BLaER1 (cell line): ENCODE measurements around the gene ADAMTSL3.
A peak's percentile ranks its signal among the peaks of the same experiment; 100 is the strongest.
"Not testable (repeated sequence)": the region's sequence is repeated elsewhere in the genome, so short reads cannot be mapped to it uniquely, and the experiment has no call there.

ENCODE experiments used
- H3K27ac ChIP-seq: shearing (Covaris generic); formaldehyde crosslinking; 2 replicates; pipeline ENCODE4 v1.8.1; 2022
- H3K27me3 ChIP-seq: shearing (Covaris generic); formaldehyde crosslinking; 2 replicates; pipeline ENCODE4 v1.8.1; 2022
- H3K36me3 ChIP-seq: shearing (Covaris generic); formaldehyde crosslinking; 2 replicates; pipeline ENCODE4 v1.8.1; 2022
- H3K4me1 ChIP-seq: shearing (Covaris generic); formaldehyde crosslinking; 2 replicates; pipeline ENCODE4 v1.8.1; 2022
- H3K4me2 ChIP-seq: shearing (Covaris generic); formaldehyde crosslinking; 2 replicates; pipeline ENCODE4 v1.8.1; 2022
- H3K4me3 ChIP-seq: shearing (Covaris generic); formaldehyde crosslinking; 2 replicates; pipeline ENCODE4 v1.8.1; 2022
- H3K9ac ChIP-seq: shearing (Covaris generic); formaldehyde crosslinking; 2 replicates; pipeline ENCODE4 v1.8.1; 2022
- H3K9me3 ChIP-seq: shearing (Covaris generic); formaldehyde crosslinking; 2 replicates; pipeline ENCODE4 v1.8.1; 2022
- H4K20me1 ChIP-seq: shearing (Covaris generic); formaldehyde crosslinking; 2 replicates; pipeline ENCODE4 v1.8.1; 2022
- Cebpa-rat ChIP-seq: shearing (Covaris generic); IDR thresholded peaks from 2 replicates; pipeline ENCODE4 v1.8.1; 2022

ADAMTSL3 gene

GRCh38 chr15:83745771-83746170 lies 91.8 kb downstream of the ADAMTSL3 start:
- Histone ChIP-seq H3K4me1 (peaks cover 9% of the 10 kb centered on the region), H3K36me3 (no peaks in the 10 kb centered on the region), H3K4me3 (no peak overlapping the region), H3K27me3 (no peaks in the 10 kb centered on the region), H3K9me3 (no peaks in the 10 kb centered on the region), H3K27ac (no peak overlapping the region), H3K9ac (no peak overlapping the region), H4K20me1 (no peaks in the 10 kb centered on the region), H3K4me2 (no peak overlapping the region)
- no peak for TF ChIP-seq Cebpa-rat

GRCh38 chr15:83746231-83746630 lies 92.3 kb downstream of the ADAMTSL3 start:
- no peak for TF ChIP-seq Cebpa-rat
- H3K36me3 ChIP-seq: no peaks in the 10 kb centered on the region
- H3K27me3 ChIP-seq: no peaks in the 10 kb centered on the region
- peaks cover 9% of the 10 kb centered on the region for H3K4me1 ChIP-seq
- no peak overlapping the region for H3K4me3 ChIP-seq
- no peak overlapping the region for H3K27ac ChIP-seq
- no peak overlapping the region for H3K4me2 ChIP-seq
- H3K9me3 ChIP-seq: no peaks in the 10 kb centered on the region
- no peaks in the 10 kb centered on the region for H4K20me1 ChIP-seq
- no peak overlapping the region for H3K9ac ChIP-seq

- Histone ChIP-seq H3K36me3 (no peaks in the 10 kb centered on the region), H3K9me3 (no peaks in the 10 kb centered on the region), H3K4me1 (peaks cover 9% of the 10 kb centered on the region), H3K4me2 (peak overlapping the region; percentile 41), H3K4me3 (no peak overlapping the region), H3K27me3 (no peaks in the 10 kb centered on the region), H4K20me1 (no peaks in the 10 kb centered on the region), H3K9ac (no peak overlapping the region; the same call in 1 of the 2 replicates), H3K27ac (0 out of 2 replicates have a peak overlapping the region, but pooled peaks have one; percentile 1)
- no peak for TF ChIP-seq Cebpa-rat
These were observed 93.3 kb downstream of the ADAMTSL3 start for GRCh38 chr15:83747050-83747717.

- H3K4me3 ChIP-seq: no peak overlapping the region
- H3K4me2 ChIP-seq: no peak overlapping the region
These were observed 93.8 kb downstream of the ADAMTSL3 start for GRCh38 chr15:83747718-83748110.

GRCh38 chr15:83753872-83754493 lies 100.1 kb downstream of the ADAMTSL3 start:
- Histone ChIP-seq H3K27ac (no peak overlapping the region), H3K4me1 (no peaks in the 10 kb centered on the region), H3K36me3 (no peaks in the 10 kb centered on the region), H3K9ac (no peak overlapping the region), H3K27me3 (no peaks in the 10 kb centered on the region), H4K20me1 (no peaks in the 10 kb centered on the region), H3K4me3 (no peak overlapping the region), H3K9me3 (peaks cover 22% of the 10 kb centered on the region), H3K4me2 (no peak overlapping the region)
- no peak for TF ChIP-seq Cebpa-rat

More at GRCh38 chr15:83747718-83748110, 93.8 kb downstream of the ADAMTSL3 start:
- Histone ChIP-seq H3K9me3 (no peaks in the 10 kb centered on the region), H3K27me3 (no peaks in the 10 kb centered on the region), H3K27ac (0 out of 2 replicates have a peak overlapping the region, but pooled peaks have one; percentile 1), H3K4me1 (peaks cover 9% of the 10 kb centered on the region), H3K9ac (no peak overlapping the region), H3K36me3 (no peaks in the 10 kb centered on the region), H4K20me1 (no peaks in the 10 kb centered on the region)
- no peak for TF ChIP-seq Cebpa-rat

- H3K27ac ChIP-seq, H3K4me3 ChIP-seq, H3K4me1 ChIP-seq: not testable (repeated sequence)
These were observed 103.4 kb downstream of the ADAMTSL3 start for GRCh38 chr15:83757291-83757690.

GRCh38 chr15:83762367-83762766 lies 108.4 kb downstream of the ADAMTSL3 start:
- TF ChIP-seq Cebpa-rat: no peak
- no peak overlapping the region for H3K27ac ChIP-seq
- H3K9me3 ChIP-seq: peaks cover 9% of the 10 kb centered on the region
- no peaks in the 10 kb centered on the region for H4K20me1 ChIP-seq
- H3K9ac ChIP-seq: no peak overlapping the region
- no peaks in the 10 kb centered on the region for H3K27me3 ChIP-seq
- no peak overlapping the region for H3K4me2 ChIP-seq
- H3K36me3 ChIP-seq: no peaks in the 10 kb centered on the region
- no peak overlapping the region for H3K4me3 ChIP-seq
- H3K4me1 ChIP-seq: no peaks in the 10 kb centered on the region

More at GRCh38 chr15:83757291-83757690, 103.4 kb downstream of the ADAMTSL3 start:
- not testable (repeated sequence) for H3K9ac ChIP-seq, H3K4me2 ChIP-seq, H3K36me3 ChIP-seq, H4K20me1 ChIP-seq, H3K27me3 ChIP-seq
- peaks cover 22% of the 10 kb centered on the region for H3K9me3 ChIP-seq

GRCh38 chr15:83764201-83764838 lies 110.4 kb downstream of the ADAMTSL3 start:
- no peak overlapping the region for H3K4me2 ChIP-seq
- H3K36me3 ChIP-seq: no peaks in the 10 kb centered on the region
- H3K27me3 ChIP-seq: no peaks in the 10 kb centered on the region
- H3K4me1 ChIP-seq: no peaks in the 10 kb centered on the region
- H3K27ac ChIP-seq: no peak overlapping the region
- no peak overlapping the region for H3K9ac ChIP-seq
- TF ChIP-seq Cebpa-rat: no peak
- no peaks in the 10 kb centered on the region for H4K20me1 ChIP-seq
- no peaks in the 10 kb centered on the region for H3K9me3 ChIP-seq
- no peak overlapping the region for H3K4me3 ChIP-seq

GRCh38 chr15:83766339-83766738 lies 112.4 kb downstream of the ADAMTSL3 start:
- no peak for TF ChIP-seq Cebpa-rat
- Histone ChIP-seq H3K36me3 (no peaks in the 10 kb centered on the region), H3K27ac (no peak overlapping the region), H3K27me3 (no peaks in the 10 kb centered on the region), H3K4me2 (no peak overlapping the region), H3K4me3 (no peak overlapping the region), H3K9me3 (no peaks in the 10 kb centered on the region), H3K4me1 (no peaks in the 10 kb centered on the region), H4K20me1 (no peaks in the 10 kb centered on the region), H3K9ac (no peak overlapping the region)

GRCh38 chr15:83767741-83768140 lies 113.8 kb downstream of the ADAMTSL3 start:
- H4K20me1 ChIP-seq: no peaks in the 10 kb centered on the region
- TF ChIP-seq Cebpa-rat: no peak
- no peaks in the 10 kb centered on the region for H3K9me3 ChIP-seq
- H3K27me3 ChIP-seq: no peaks in the 10 kb centered on the region
- no peak overlapping the region for H3K9ac ChIP-seq
- no peaks in the 10 kb centered on the region for H3K4me1 ChIP-seq
- H3K36me3 ChIP-seq: no peaks in the 10 kb centered on the region
- no peak overlapping the region for H3K4me2 ChIP-seq
- no peak overlapping the region for H3K27ac ChIP-seq
- H3K4me3 ChIP-seq: no peak overlapping the region
